ENCODE data around the gene PTTG2. TPM values are rescaled to one million over a fixed set of nuclear protein-coding genes. Genes with fewer than 3 reads are reported as not detected.

Gene PTTG2
- total RNA-seq, 2 experiments from 2014 or later, result 0.86 to 0.90 TPM

DNA sequence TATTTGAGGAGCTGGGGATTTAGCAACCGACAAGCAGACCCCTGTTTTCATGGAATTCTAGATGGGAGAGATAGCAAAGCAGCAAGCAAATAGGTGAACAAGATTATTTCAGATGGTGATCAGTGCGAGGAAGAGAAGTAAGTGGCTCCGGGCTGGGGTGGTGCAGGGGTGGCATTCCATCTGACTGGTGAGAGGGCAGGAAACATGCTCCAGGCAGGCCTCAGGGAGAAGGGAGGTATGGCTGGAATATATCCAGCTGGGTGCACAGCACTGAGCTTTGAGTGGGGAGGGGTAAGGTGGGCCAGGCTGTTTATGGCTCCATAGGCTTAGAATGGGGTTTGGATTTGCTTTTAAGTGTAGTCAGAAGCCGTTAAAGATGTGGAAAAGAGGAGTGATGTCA lies 21.2 kb downstream of the PTTG2 start:
- Mint-ChIP-seq H3K27ac (no peak overlapping the region), H3K9me3 (no peaks in the 10 kb centered on the region), H3K36me3 (ENCODE audit: low read depth) (no peaks in the 10 kb centered on the region), H3K27me3 (no peaks in the 10 kb centered on the region), H3K4me3 (no peak overlapping the region), H3K4me1 (peaks cover 32% of the 10 kb centered on the region)
- ChIA-PET POLR2A (no interaction called here), CTCF (interaction anchor here (0.7 to 1.4 kb wide), 2 partner anchors 11 to 172 kb away, joined by 4 read pairs; no protein-coding TSS in a partner anchor)
- DNase-seq, result no peak

- Mint-ChIP-seq H3K4me3 (no peak overlapping the region), H3K27me3 (no peaks in the 10 kb centered on the region), H3K36me3 (ENCODE audit: low read depth) (no peaks in the 10 kb centered on the region), H3K27ac (no peak overlapping the region), H3K9me3 (no peaks in the 10 kb centered on the region), H3K4me1 (peaks cover 32% of the 10 kb centered on the region)
- ChIA-PET POLR2A (no interaction called here), CTCF (interaction anchor here (1.4 kb wide), 1 partner anchor 11 kb away, joined by 4 read pairs; no protein-coding TSS in a partner anchor)
- DNase-seq, result no peak
These were observed 21.9 kb downstream of the PTTG2 start for GRCh38 chr4:37981844-37982720.

DNA sequence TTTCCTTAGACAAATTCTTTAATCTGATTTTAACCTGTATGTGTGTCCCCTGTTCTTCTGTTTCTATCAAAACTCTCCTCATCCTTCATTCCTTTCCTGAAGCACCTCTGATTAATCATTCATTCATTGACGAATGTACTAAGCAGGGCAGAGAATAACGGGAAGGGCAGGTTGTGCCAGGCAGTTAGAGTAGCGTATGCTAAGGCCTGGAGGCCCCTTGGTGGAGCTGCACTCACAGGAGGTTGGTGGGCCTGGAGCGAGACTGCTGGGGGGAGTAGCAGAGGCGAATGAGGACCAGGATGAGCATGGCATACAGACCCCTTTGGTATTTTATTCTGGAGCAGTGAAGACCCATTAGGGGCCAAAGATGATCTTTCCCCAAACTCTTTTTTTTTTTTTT lies 22.5 kb downstream of the PTTG2 start:
- Mint-ChIP-seq H3K4me3 (no peak overlapping the region), H3K9me3 (no peaks in the 10 kb centered on the region), H3K36me3 (ENCODE audit: low read depth) (no peaks in the 10 kb centered on the region), H3K27ac (no peak overlapping the region), H3K27me3 (no peaks in the 10 kb centered on the region), H3K4me1 (peaks cover 32% of the 10 kb centered on the region)
- ChIA-PET CTCF (interaction anchor here (0.7 kb wide), 1 partner anchor 88 kb away, joined by 3 read pairs; no protein-coding TSS in a partner anchor), POLR2A (no interaction called here)
- no peak for DNase-seq

DNA sequence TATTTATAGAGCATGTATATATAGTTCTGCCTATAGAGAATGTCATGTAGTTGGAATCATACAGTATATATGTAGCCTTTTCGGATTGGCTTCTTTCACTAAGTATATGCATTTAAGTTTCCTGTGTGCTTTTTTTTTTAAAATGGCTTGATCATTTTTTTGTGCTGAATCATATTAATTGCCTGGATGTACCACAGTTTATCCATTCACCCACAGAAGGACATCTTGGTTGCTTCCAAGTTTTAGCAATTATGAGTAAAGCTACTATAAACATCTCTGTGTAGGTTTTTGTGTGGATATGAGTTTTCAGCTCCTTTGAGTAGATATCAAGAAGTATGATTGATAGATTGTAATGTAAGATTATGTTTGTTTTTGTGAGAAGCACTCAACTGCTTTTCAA lies 23.8 kb downstream of the PTTG2 start:
- H3K27me3 Mint-ChIP-seq, result no peaks in the 10 kb centered on the region

DNA sequence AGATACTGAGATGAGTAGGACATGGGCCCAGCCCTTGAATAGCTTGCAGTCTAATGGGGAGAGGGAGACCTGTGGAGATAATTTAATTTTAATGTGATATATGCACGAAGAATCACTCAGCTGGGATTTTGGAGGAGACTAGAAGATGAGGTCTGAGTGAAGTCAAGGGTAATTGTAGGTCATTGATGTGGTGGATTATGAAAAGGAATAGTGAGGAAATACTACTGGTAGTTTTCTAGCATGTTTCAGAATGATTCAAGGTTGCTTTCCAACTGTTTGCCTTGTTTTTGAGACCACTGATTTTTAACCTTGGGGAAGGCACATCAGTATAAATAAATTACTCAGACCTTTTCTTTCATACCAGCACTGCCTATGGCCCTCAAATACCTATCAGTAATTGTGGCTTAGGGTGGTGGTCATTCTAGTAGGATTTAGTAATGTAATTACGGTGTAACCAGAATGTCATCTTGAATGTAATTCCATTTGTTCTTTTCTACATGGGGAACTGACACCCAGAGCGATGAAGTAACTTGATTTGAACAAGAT lies 25.6 kb downstream of the PTTG2 start:
- ChIA-PET CTCF (no interaction called here), POLR2A (no interaction called here)
- no peaks in the 10 kb centered on the region for H3K9me3 Mint-ChIP-seq
- no peak overlapping the region for H3K4me3 Mint-ChIP-seq
- H3K27ac Mint-ChIP-seq, result no peak overlapping the region
- peaks cover 14% of the 10 kb centered on the region for H3K4me1 Mint-ChIP-seq
- no peaks in the 10 kb centered on the region for H3K27me3 Mint-ChIP-seq
- no peak for DNase-seq
- peaks cover 3% of the 10 kb centered on the region for H3K36me3 Mint-ChIP-seq (ENCODE audit: low read depth)

More for the DNA sequence above, 23.8 kb downstream of the PTTG2 start:
- Mint-ChIP-seq H3K4me3 (no peak overlapping the region), H3K4me1 (peaks cover 21% of the 10 kb centered on the region), H3K36me3 (ENCODE audit: low read depth) (peaks cover 3% of the 10 kb centered on the region), H3K9me3 (no peaks in the 10 kb centered on the region), H3K27ac (no peak overlapping the region)
- ChIA-PET CTCF (no interaction called here), POLR2A (interaction anchor here (0.7 kb wide), 1 partner anchor 199 kb away, joined by 3 read pairs; no protein-coding TSS in a partner anchor)
- DNase-seq, result no peak

DNA sequence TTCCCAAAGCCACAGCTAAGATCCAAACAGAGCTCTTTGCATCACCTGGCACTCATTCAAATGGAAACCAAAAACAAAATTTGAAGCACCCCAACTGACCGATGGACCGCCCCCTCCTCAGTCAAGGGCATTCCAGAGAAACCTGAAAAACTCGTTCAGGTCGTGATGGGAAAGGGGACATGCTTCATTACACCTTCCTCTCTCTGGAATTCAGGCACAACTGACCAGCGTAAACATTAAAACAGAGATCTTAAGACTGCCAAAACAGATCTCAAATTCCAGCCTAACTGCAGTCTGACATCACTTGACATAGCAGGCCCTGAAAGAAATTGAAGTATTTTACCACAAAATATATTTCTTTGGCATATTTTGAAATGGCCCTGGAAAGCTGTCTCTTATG lies 28.5 kb downstream of the PTTG2 start:
- Mint-ChIP-seq H3K27ac (no peak overlapping the region), H3K27me3 (no peaks in the 10 kb centered on the region), H3K4me1 (peaks cover 6% of the 10 kb centered on the region), H3K4me3 (no peak overlapping the region), H3K9me3 (no peaks in the 10 kb centered on the region), H3K36me3 (ENCODE audit: low read depth) (peaks cover 3% of the 10 kb centered on the region)
- POLR2A ChIA-PET, result no interaction called here
- CTCF ChIA-PET, result no interaction called here
- no peak for DNase-seq

GRCh38 chr4:37989398-37990260 lies 29.4 kb downstream of the PTTG2 start:
- peaks cover 13% of the 10 kb centered on the region for H3K4me1 Mint-ChIP-seq
- ChIA-PET POLR2A (no interaction called here), CTCF (no interaction called here)
- DNase-seq, result no peak
- H3K36me3 Mint-ChIP-seq (ENCODE audit: low read depth), result peaks cover 3% of the 10 kb centered on the region
- H3K4me3 Mint-ChIP-seq, result no peak overlapping the region
- no peaks in the 10 kb centered on the region for H3K9me3 Mint-ChIP-seq
- H3K27me3 Mint-ChIP-seq, result no peaks in the 10 kb centered on the region
- H3K27ac Mint-ChIP-seq, result no peak overlapping the region

DNA sequence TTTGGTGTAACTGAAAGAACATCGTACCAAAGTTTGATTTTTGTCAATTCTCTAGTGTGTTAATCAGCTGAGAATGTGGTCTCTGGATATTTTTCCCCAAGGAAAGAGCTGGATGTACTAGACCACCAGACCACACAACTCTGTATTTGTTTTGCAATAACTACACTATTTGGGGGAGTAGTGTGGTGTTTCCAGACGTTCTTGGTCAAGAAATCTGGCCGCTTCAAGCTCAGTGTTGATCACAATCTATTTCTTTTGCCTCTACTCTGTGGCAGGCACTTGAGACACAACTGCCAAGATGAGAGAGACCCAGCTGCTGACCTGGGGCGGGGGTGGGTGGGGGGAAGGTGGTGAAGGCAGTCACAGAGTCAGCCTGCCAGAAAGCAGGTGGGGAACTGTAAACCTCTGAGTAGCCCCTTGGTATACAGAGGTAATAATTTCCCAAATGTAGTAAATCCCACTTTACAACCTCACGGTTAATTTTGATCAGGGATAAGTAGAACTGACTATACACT lies 30.6 kb downstream of the PTTG2 start:
- H3K27ac Mint-ChIP-seq, result no peak overlapping the region
- H3K36me3 Mint-ChIP-seq (ENCODE audit: low read depth), result peaks cover 3% of the 10 kb centered on the region
- peaks cover 12% of the 10 kb centered on the region for H3K4me1 Mint-ChIP-seq
- no peaks in the 10 kb centered on the region for H3K27me3 Mint-ChIP-seq
- no peak overlapping the region for H3K4me3 Mint-ChIP-seq
- ChIA-PET CTCF (no interaction called here), POLR2A (no interaction called here)
- no peaks in the 10 kb centered on the region for H3K9me3 Mint-ChIP-seq
- DNase-seq, result no peak

- Mint-ChIP-seq H3K36me3 (ENCODE audit: low read depth) (peaks cover 3% of the 10 kb centered on the region), H3K4me1 (peaks cover 10% of the 10 kb centered on the region), H3K9me3 (no peaks in the 10 kb centered on the region), H3K27me3 (no peaks in the 10 kb centered on the region), H3K4me3 (no peak overlapping the region), H3K27ac (no peak overlapping the region)
- ChIA-PET CTCF (no interaction called here), POLR2A (no interaction called here)
- no peak for DNase-seq
These were observed 31.6 kb downstream of the PTTG2 start for GRCh38 chr4:37991623-37992410.

DNA sequence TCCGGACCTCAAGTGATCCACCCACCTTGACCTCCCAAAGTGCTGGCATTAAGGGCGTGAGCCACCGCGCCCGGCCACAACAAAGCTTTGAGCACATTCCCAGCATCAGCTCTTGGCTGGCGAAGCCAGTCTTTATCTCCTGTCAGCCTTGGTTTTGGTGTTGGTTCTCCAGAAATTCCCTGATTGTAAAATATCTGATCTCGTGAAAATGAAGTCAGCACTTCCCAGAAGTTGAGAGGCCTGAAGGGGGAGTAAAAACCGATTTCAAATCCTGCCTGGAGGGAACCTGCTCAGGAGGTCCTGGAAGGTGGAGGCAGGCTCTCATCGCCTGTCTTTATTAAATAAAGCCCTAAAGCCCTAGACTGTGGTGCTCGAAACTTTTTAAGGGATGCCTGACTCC lies 33.6 kb downstream of the PTTG2 start:
- DNase-seq, result no peak
- H3K4me1 Mint-ChIP-seq, result peaks cover 10% of the 10 kb centered on the region
- POLR2A ChIA-PET, result no interaction called here
- H3K4me3 Mint-ChIP-seq, result no peak overlapping the region
- no peaks in the 10 kb centered on the region for H3K36me3 Mint-ChIP-seq (ENCODE audit: low read depth)
- no peaks in the 10 kb centered on the region for H3K9me3 Mint-ChIP-seq
- CTCF ChIA-PET, result no interaction called here
- H3K27ac Mint-ChIP-seq, result no peak overlapping the region
- no peaks in the 10 kb centered on the region for H3K27me3 Mint-ChIP-seq

DNA sequence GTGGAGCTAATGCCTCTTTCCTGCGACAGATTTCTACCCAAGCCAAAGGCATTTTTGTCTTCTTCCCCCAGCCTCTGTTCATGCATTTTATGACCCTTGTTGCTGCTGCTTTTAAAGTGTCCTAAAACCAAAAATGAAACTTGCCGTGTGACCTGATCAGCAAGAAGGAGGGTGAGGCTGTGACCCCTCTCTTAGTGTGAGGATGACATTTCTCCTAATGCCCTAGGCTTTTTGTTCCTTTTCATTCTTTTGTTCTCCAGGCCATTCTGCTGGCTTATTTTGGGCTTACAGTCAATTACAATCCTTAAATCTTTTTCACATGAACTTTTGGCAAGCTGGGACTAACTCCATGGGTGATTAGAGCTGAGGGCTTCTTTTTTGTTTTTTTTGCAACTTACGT lies 34.4 kb downstream of the PTTG2 start:
- Mint-ChIP-seq H3K27me3 (no peaks in the 10 kb centered on the region), H3K4me1 (peaks cover 10% of the 10 kb centered on the region), H3K36me3 (ENCODE audit: low read depth) (no peaks in the 10 kb centered on the region), H3K9me3 (no peaks in the 10 kb centered on the region), H3K4me3 (no peak overlapping the region), H3K27ac (no peak overlapping the region)
- CTCF ChIA-PET, result interaction anchor here (0.6 kb wide), 1 partner anchor 18 kb away, joined by 3 read pairs; no protein-coding TSS in a partner anchor
- POLR2A ChIA-PET, result no interaction called here
- no peak for DNase-seq

GRCh38 chr4:37995299-37995821 lies 35.2 kb downstream of the PTTG2 start:
- no peak for DNase-seq
- Mint-ChIP-seq H3K4me3 (no peak overlapping the region), H3K9me3 (no peaks in the 10 kb centered on the region), H3K27me3 (no peaks in the 10 kb centered on the region), H3K27ac (no peak overlapping the region), H3K4me1 (peaks cover 10% of the 10 kb centered on the region), H3K36me3 (ENCODE audit: low read depth) (no peaks in the 10 kb centered on the region)
- POLR2A ChIA-PET, result no interaction called here
- CTCF ChIA-PET, result no interaction called here
